GM12878 (cell line): ENCODE results near the gene WWOX. TPM values are rescaled to one million over a fixed set of nuclear protein-coding genes. Genes with fewer than 3 reads are reported as not detected.

ENCODE experiments used
- ATAC-seq: fragments of 200-7000 bp; cut with Tn5 transposase; 3 replicates; pipeline ENCODE4 v1.9.1; 2020; ENCODE audit warnings: mild to moderate bottlenecking, moderate library complexity
- BruUV-seq: library from RNA; stranded (reverse); fragments of 400-500 nt; replicated peaks from 2 replicates; lab custom pipeline; 2021; lab: Mats Ljungman, UMichigan
- CTCF ChIA-PET: fragments of 300-600 bp; sonication (Branson Sonifier 250); formaldehyde crosslinking; extraction: SDS; loops from one replicate; lab custom pipeline; 2021; ENCODE audit warnings: inconsistent platforms; lab: Yijun Ruan, JAX
- POLR2A ChIA-PET: fragments of 350-600 bp; formaldehyde crosslinking; extraction: SDS; loops from one replicate; lab custom pipeline; 2021; ENCODE audit warnings: inconsistent platforms; lab: Charles Lee
- RAD21 ChIA-PET: fragments of 300-600 bp; sonication (Branson Sonifier 250); formaldehyde crosslinking; loops from one replicate; lab custom pipeline; 2023; ENCODE audit warnings: antibody characterized with exemption; ENCODE audit not compliant: unreplicated experiment; lab: Charles Lee
- SMC1A ChIA-PET: fragments of 300-600 bp; sonication (Branson Sonifier 250); formaldehyde crosslinking; loops from one replicate; lab custom pipeline; 2023; ENCODE audit not compliant: unreplicated experiment, uncharacterized antibody; lab: Charles Lee
- DNase-seq: peaks from one replicate; pipeline ENCODE4 v3.0.0-alpha.2; 2011; ENCODE audit warnings: low read depth, low spot score
- FAIRE-seq: peaks from 3 replicates; lab custom pipeline; 2011; peaks lifted over from hg19 to GRCh38; lab: Jason Lieb, UNC
- H2AFZ ChIP-seq: 2 replicates; pipeline ENCODE4 v1.6.0; 2011; ENCODE audit warnings: low read depth, low read length, control low read depth; ENCODE audit not compliant: control insufficient read depth
- H3K27ac ChIP-seq: 2 replicates; pipeline ENCODE4 v1.5.1; 2011; ENCODE audit warnings: control low read depth; ENCODE audit not compliant: control insufficient read depth, insufficient read depth
- H3K27me3 ChIP-seq, 2 experiments: replicated peaks in 1 of 2; 2 replicates each; pipeline versions ENCODE4 v1.6.0 to v1.6.1; 2011; ENCODE audit warnings: low read length in 1 of 2; ENCODE audit not compliant: control insufficient read depth in 2 of 2, insufficient read depth in 2 of 2
- H3K36me3 ChIP-seq, 2 experiments: 2 replicates each; pipeline ENCODE4 v1.5.1; 2011; ENCODE audit warnings: low read length in 1 of 2; ENCODE audit not compliant: control insufficient read depth in 2 of 2, insufficient read depth in 2 of 2
- H3K4me1 ChIP-seq: 2 replicates; pipeline ENCODE4 v1.6.1; 2011; ENCODE audit warnings: mild to moderate bottlenecking, low read length, moderate library complexity, mixed read lengths; ENCODE audit not compliant: control insufficient read depth, insufficient read depth
- H3K4me2 ChIP-seq: 2 replicates; pipeline ENCODE4 v1.6.0; 2011; ENCODE audit warnings: control low read depth; ENCODE audit not compliant: control insufficient read depth, insufficient read depth
- H3K4me3 ChIP-seq: fragments of 200-600 bp; sonication (generic); 2 replicates; pipeline ENCODE4 v1.5.1; 2016
- H3K79me2 ChIP-seq: 2 replicates; pipeline ENCODE4 v1.6.0; 2011; ENCODE audit warnings: low read length; ENCODE audit not compliant: control insufficient read depth, insufficient read depth
- H3K9ac ChIP-seq: 2 replicates; pipeline ENCODE4 v1.8.0; 2011; ENCODE audit warnings: low read length, control low read depth, mixed read lengths; ENCODE audit not compliant: control insufficient read depth, insufficient read depth
- H3K9me3 ChIP-seq: replicated peaks from 3 replicates; pipeline ENCODE4 v1.5.1; 2011; ENCODE audit warnings: mild to moderate bottlenecking, low read length; ENCODE audit not compliant: control insufficient read depth, insufficient read depth
- H4K20me1 ChIP-seq: 2 replicates; pipeline ENCODE4 v1.6.0; 2011; ENCODE audit not compliant: control insufficient read depth, insufficient read depth
- ATF3 ChIP-seq: IDR thresholded peaks from 2 replicates; pipeline ENCODE4 v1.6.1; 2011; ENCODE audit warnings: low read depth, mild to moderate bottlenecking, low read length, moderate library complexity, borderline replicate concordance; ENCODE audit errors: extremely low read depth
- BACH1 ChIP-seq: fragments of 450-650 bp; IDR thresholded peaks from 2 replicates; pipeline ENCODE4 v1.6.1; 2017; ENCODE audit warnings: mild to moderate bottlenecking, borderline replicate concordance
- CBX5 ChIP-seq: sonication (generic); IDR thresholded peaks from 2 replicates; pipeline ENCODE4 v1.6.1; 2016; ENCODE audit warnings: low read depth, moderate library complexity, mild to moderate bottlenecking, inconsistent platforms
- CHD1 ChIP-seq: IDR thresholded peaks from 2 replicates; pipeline ENCODE4 v1.6.1; 2012; ENCODE audit warnings: low read depth, low read length, improper control_type of control experiment
- E2F8 ChIP-seq: fragments of 450-650 bp; IDR thresholded peaks from 2 replicates; pipeline ENCODE4 v1.6.1; 2018; ENCODE audit warnings: mild to moderate bottlenecking, low read depth, moderate library complexity; ENCODE audit not compliant: partially characterized antibody
- KAT2A ChIP-seq: conservative IDR thresholded peaks from 2 replicates; pipeline ENCODE4 v1.6.1; 2011; ENCODE audit warnings: low read depth, low read length; ENCODE audit not compliant: control insufficient read depth
- KDM1A ChIP-seq: fragments of 200-600 bp; sonication (generic); IDR thresholded peaks from 2 replicates; pipeline ENCODE4 v1.6.1; 2016; ENCODE audit warnings: borderline replicate concordance
- MYB ChIP-seq: fragments of 150-350 bp; IDR thresholded peaks from 2 replicates; pipeline ENCODE4 v1.6.1; 2014; ENCODE audit warnings: mild to moderate bottlenecking, low read depth, low read length, borderline replicate concordance
- NBN ChIP-seq: fragments of 450-650 bp; IDR thresholded peaks from 2 replicates; pipeline ENCODE4 v1.6.1; 2016
- NFYA ChIP-seq: IDR thresholded peaks from 2 replicates; pipeline ENCODE4 v1.6.1; 2011; ENCODE audit warnings: low read depth, mild to moderate bottlenecking, low read length, improper control_type of control experiment, borderline replicate concordance
- RB1 ChIP-seq: fragments of 450-650 bp; formaldehyde crosslinking; IDR thresholded peaks from 2 replicates; pipeline ENCODE4 v1.6.1; 2017; ENCODE audit warnings: mild to moderate bottlenecking, borderline replicate concordance
- RBBP5 ChIP-seq: fragments of 200-600 bp; sonication (generic); conservative IDR thresholded peaks from 2 replicates; pipeline ENCODE4 v1.6.1; 2016
- RFX5 ChIP-seq: IDR thresholded peaks from 2 replicates; pipeline ENCODE4 v1.6.1; 2011; ENCODE audit warnings: low read depth, low read length, improper control_type of control experiment
- SUZ12 ChIP-seq: fragments of 200-600 bp; sonication (generic); IDR thresholded peaks from one replicate; pipeline ENCODE4 v1.6.1; 2018; ENCODE audit warnings: antibody characterized with exemption, mild to moderate bottlenecking; ENCODE audit not compliant: unreplicated experiment
- ZBED1 ChIP-seq: IDR thresholded peaks from 2 replicates; pipeline ENCODE4 v1.6.1; 2016; ENCODE audit warnings: borderline replicate concordance
- ZSCAN29 ChIP-seq: fragments of 450-650 bp; IDR thresholded peaks from 2 replicates; pipeline ENCODE4 v1.6.1; 2017; ENCODE audit warnings: mild to moderate bottlenecking, moderate library complexity
- whole genome bisulfite sequencing: methylation state at CpG from one replicate; pipeline ENCODE4 v1.1.6; 2016; ENCODE audit warnings: low lambda C conversion rate; ENCODE audit not compliant: insufficient replicate concordance, insufficient coverage; ENCODE audit errors: missing lambda C conversion rate; 5-methylcytosine and 5-hydroxymethylcytosine counted together
- in situ Hi-C: fragments of 300-500 bp; cut with MboI; formaldehyde crosslinking; loops from 9 replicates; pipeline ENCODE4 v1.14.3; 2018; ENCODE audit warnings: mixed read lengths
- intact Hi-C: fragments of 100-400 bp; cut with micrococcal nuclease; formaldehyde crosslinking; loops from one replicate; pipeline ENCODE4 v1.14.2; 2022; ENCODE audit not compliant: unreplicated experiment
- polyA plus RNA-seq, 11 experiments: library from polyadenylated mRNA; depleted of rRNA in 4 of 11; unstranded in 6 of 11; stranded (reverse) in 5 of 11; fragments of >200 nt; fragmentation: Nextera tagmentation in 4 of 11; fragmentation: Illumina TruSeq in 1 of 11; extraction: Ambion mirVana in 4 of 11; extraction: Trizol in 1 of 11; gene quantifications; 1 replicate in 1 of 11; 2 replicates in 10 of 11; pipeline versions ENCODE4 v1.2.1 to v1.2.3, GENCODE V29; 2011 to 2016; ENCODE audit warnings: inconsistent platforms in 2 of 11, missing spikeins in 2 of 11, low read depth in 1 of 11
- total RNA-seq, 4 experiments: library from RNA; depleted of rRNA in 3 of 4; stranded (reverse); fragments of >200 nt in 3 of 4; fragmentation: Illumina TruSeq in 1 of 4; extraction: Trizol in 1 of 4; gene quantifications; 2 replicates each; pipeline versions ENCODE4 v1.2.1 to v1.2.3, GENCODE V29; 2013 to 2021

WWOX gene
- total and polyA plus RNA-seq, 10 of the 15 experiments (the other 5 are each of a cell fraction or from before 2014, with no cell fraction given): 2.8 to 24.4 (median 17.8) TPM

GRCh38 chr16:79009896-79010295 is 910.4 kb downstream of the WWOX start:
- Histone ChIP-seq H3K27me3 (no peaks in the 10 kb centered on the region; a peak in 1 of 4 replicates), H3K36me3 (no peaks in the 10 kb centered on the region), H3K27ac (no peak overlapping the region), H2AFZ (no peak overlapping the region), H3K4me3 (no peak overlapping the region), H3K79me2 (no peaks in the 10 kb centered on the region), H3K4me2 (no peak overlapping the region), H4K20me1 (no peaks in the 10 kb centered on the region), H3K9ac (no peak overlapping the region), H3K9me3 (no peaks in the 10 kb centered on the region; the same call in 2 of the 3 replicates), H3K4me1 (peaks cover 6% of the 10 kb centered on the region)
- ChIA-PET CTCF (no interaction called here), SMC1A (no interaction called here), POLR2A (no interaction called here), RAD21 (no interaction called here)
- WGBS: 52% methylated on average over 4 of the region's 4 CpGs
- intact Hi-C loops: no loop called here
- no TSS peak for BruUV-seq
- in situ Hi-C loops: no loop called here
- FAIRE-seq (no peak), DNase-seq (no peak), ATAC-seq (no peak)
- TF ChIP-seq RBBP5: no peak
- TF ChIP-seq ATF3: no peak
- no peak for TF ChIP-seq MYB
- no peak for TF ChIP-seq KDM1A
- TF ChIP-seq E2F8: no peak
- no peak for TF ChIP-seq RFX5
- no peak for TF ChIP-seq ZSCAN29
- no peak for TF ChIP-seq BACH1
- no peak for TF ChIP-seq KAT2A
- no peak for TF ChIP-seq ZBED1
- TF ChIP-seq SUZ12: no peak
- no peak for TF ChIP-seq NBN
- no peak for TF ChIP-seq NFYA
- no peak for TF ChIP-seq CHD1
- TF ChIP-seq RB1: no peak
- TF ChIP-seq CBX5: no peak
